PFSK-1 (cell line): Measurements from ENCODE around the gene PC.

Source experiments
- FOXP2 ChIP-seq: optimal IDR thresholded peaks from 2 replicates; pipeline ENCODE3; 2011; ENCODE audit warnings: borderline replicate concordance, control low read depth, inconsistent platforms; ENCODE audit not compliant: insufficient read depth; ENCODE audit errors: extremely low read length, extremely low read depth
- POLR2AphosphoS5 ChIP-seq: IDR thresholded peaks from 2 replicates; pipeline ENCODE4 v1.6.1; 2012; ENCODE audit warnings: low read depth, mild to moderate bottlenecking, control low read depth, low read length, moderate library complexity
- REST ChIP-seq, 2 experiments: IDR thresholded peaks; 2 replicates each; pipeline versions ENCODE4 v1.6.1 to v1.8.0; 2011 to 2012; ENCODE audit warnings: low read depth in 2 of 2, low read length in 2 of 2, control low read depth in 1 of 2, inconsistent platforms in 1 of 2, mild to moderate bottlenecking in 1 of 2, moderate library complexity in 1 of 2; ENCODE audit not compliant: insufficient read depth in 1 of 2
- SIN3A ChIP-seq: IDR thresholded peaks from 2 replicates; pipeline ENCODE4 v1.6.1; 2012; ENCODE audit warnings: mild to moderate bottlenecking, low read length, moderate library complexity, borderline replicate concordance; ENCODE audit not compliant: insufficient read depth
- TAF1 ChIP-seq: IDR thresholded peaks from 2 replicates; pipeline ENCODE4 v1.6.1; 2012; ENCODE audit warnings: low read length, control low read depth, borderline replicate concordance; ENCODE audit not compliant: insufficient read depth

The PC gene

GRCh38 chr11:66992041-66992440, 33.9 kb upstream of the PC start:
- TF ChIP-seq SIN3A = no peak

GRCh38 chr11:66987924-66988637, 29.9 kb upstream of the PC start:
- TF ChIP-seq SIN3A = no peak
- no peak for TF ChIP-seq REST (IDR thresholded peaks at IDR 0.05; ENCODE audit: insufficient read depth in 1 of 2, low read depth in 2 of 2, low read length in 2 of 2)
- TF ChIP-seq TAF1 = no peak
- no peak for TF ChIP-seq POLR2AphosphoS5
- TF ChIP-seq FOXP2 = no peak

GRCh38 chr11:66987158-66987620, 29.0 kb upstream of the PC start:
- TF ChIP-seq FOXP2 (no peak), SIN3A (no peak), POLR2AphosphoS5 (no peak), REST (IDR thresholded peaks at IDR 0.05; ENCODE audit: insufficient read depth in 1 of 2, low read depth in 2 of 2, low read length in 2 of 2) (no peak), TAF1 (no peak)

- TF ChIP-seq TAF1 (no peak), SIN3A (no peak), REST (IDR thresholded peaks at IDR 0.05; ENCODE audit: insufficient read depth in 1 of 2, low read depth in 2 of 2, low read length in 2 of 2) (no peak), FOXP2 (no peak), POLR2AphosphoS5 (no peak)
These were observed 28.0 kb upstream of the PC start for GRCh38 chr11:66986178-66986545.

- no peak for TF ChIP-seq SIN3A
- TF ChIP-seq POLR2AphosphoS5 = no peak
- no peak for TF ChIP-seq TAF1
- no peak for TF ChIP-seq FOXP2
- no peak for TF ChIP-seq REST (IDR thresholded peaks at IDR 0.05; ENCODE audit: insufficient read depth in 1 of 2, low read depth in 2 of 2, low read length in 2 of 2)
These were observed 27.5 kb upstream of the PC start for GRCh38 chr11:66985508-66986177.
